B cell (primary cell): ENCODE results near the gene CST9L. TPM values are rescaled to one million over a fixed set of nuclear protein-coding genes. Genes with fewer than 3 reads are reported as not detected.
"Not testable (repeated sequence)": the region's sequence is repeated elsewhere in the genome, so short reads cannot be mapped to it uniquely, and the experiment has no call there.

ENCODE experiments used
- ATAC-seq: fragments of 200-7000 bp; cut with Tn5 transposase; one replicate; pipeline ENCODE4 v1.10.0; 2021; ENCODE audit warnings: low read depth, mild to moderate bottlenecking, moderate number of reproducible peaks, moderate library complexity
- CTCF ChIA-PET: fragments of 350-600 bp; sonication (Branson Sonifier 250); formaldehyde crosslinking; loops from one replicate; lab custom pipeline; 2021; ENCODE audit warnings: antibody characterized with exemption, inconsistent platforms; lab: Charles Lee
- POLR2A ChIA-PET: fragments of 350-600 bp; sonication (Branson Sonifier 250); formaldehyde crosslinking; loops from one replicate; lab custom pipeline; 2021; ENCODE audit warnings: antibody characterized with exemption; lab: Charles Lee
- DNase-seq: peaks from one replicate; pipeline ENCODE4 v3.0.0; 2013
- H2AFZ ChIP-seq: 2 replicates; pipeline ENCODE4 v1.6.1; 2012; ENCODE audit warnings: mild to moderate bottlenecking, low read depth, low read length; ENCODE audit not compliant: insufficient read depth, poor library complexity, severe bottlenecking
- H3K27ac ChIP-seq, 2 donors: 1 replicate in 1 of 2; 2 replicates in 1 of 2; pipeline ENCODE4 v1.5.1; 2012 to 2013; ENCODE audit warnings: low read length in 2 of 2, mild to moderate bottlenecking in 2 of 2, moderate library complexity in 1 of 2
- H3K27me3 ChIP-seq, 4 experiments: fragments of 200-600 bp in 1 of 4; sonication (generic) in 1 of 4; replicated peaks in 1 of 4; 1 replicate in 2 of 4; 2 replicates in 2 of 4; pipeline versions ENCODE4 v1.6.1 to v1.7.0; 2013 to 2016; ENCODE audit warnings: low read length in 3 of 4, mild to moderate bottlenecking in 2 of 4, mixed read lengths in 1 of 4, moderate library complexity in 1 of 4; ENCODE audit not compliant: insufficient read depth in 4 of 4, control insufficient read depth in 3 of 4; ENCODE audit errors: control extremely low read depth in 1 of 4
- H3K36me3 ChIP-seq, 2 experiments: replicated peaks in 1 of 2; 1 replicate in 1 of 2; 2 replicates in 1 of 2; pipeline versions ENCODE4 v1.6.1 to v1.7.1; 2013; ENCODE audit warnings: low read length in 1 of 2; ENCODE audit not compliant: insufficient read depth in 2 of 2, control insufficient read depth in 1 of 2; ENCODE audit errors: control extremely low read depth in 1 of 2, extremely low read depth in 1 of 2
- H3K4me1 ChIP-seq, 2 donors: fragments of 200-600 bp in 1 of 2; sonication (generic) in 1 of 2; 1 replicate in 1 of 2; 2 replicates in 1 of 2; pipeline versions ENCODE4 v1.5.1 to v1.6.1; 2013 to 2017; ENCODE audit warnings: low read length in 2 of 2; ENCODE audit not compliant: control insufficient read depth in 2 of 2, insufficient read depth in 2 of 2
- H3K4me2 ChIP-seq: replicated peaks from 2 replicates; pipeline ENCODE3; 2012; ENCODE audit warnings: mild to moderate bottlenecking, low read depth, low read length; ENCODE audit not compliant: poor library complexity, severe bottlenecking
- H3K4me3 ChIP-seq, 5 experiments: fragments of 200-600 bp in 1 of 5; sonication (generic) in 1 of 5; 1 replicate in 3 of 5; 2 replicates in 2 of 5; pipeline versions ENCODE4 v1.5.1 to v1.7.0; 2011 to 2016; ENCODE audit warnings: low read length in 4 of 5, mild to moderate bottlenecking in 4 of 5, low read depth in 2 of 5, control low read depth in 1 of 5, moderate library complexity in 1 of 5; ENCODE audit not compliant: insufficient read depth in 1 of 5; ENCODE audit errors: control extremely low read depth in 1 of 5, extremely low read depth in 1 of 5
- H3K79me2 ChIP-seq: fragments of 200-600 bp; sonication (generic); one replicate; pipeline ENCODE4 v1.6.0; 2016; ENCODE audit warnings: low read length; ENCODE audit not compliant: control insufficient read depth, insufficient read depth
- H3K9ac ChIP-seq: fragments of 200-600 bp; sonication (generic); 2 replicates; pipeline ENCODE4 v1.6.1; 2017; ENCODE audit warnings: mild to moderate bottlenecking, low read length, moderate library complexity
- H3K9me3 ChIP-seq, 3 donors: one replicate each; pipeline versions ENCODE4 v1.6.1 to v1.7.1; 2013; ENCODE audit warnings: low read length in 2 of 3; ENCODE audit not compliant: control insufficient read depth in 2 of 3, insufficient read depth in 1 of 3; ENCODE audit errors: control extremely low read depth in 1 of 3
- H4K20me1 ChIP-seq: 2 replicates; pipeline ENCODE4 v1.6.0; 2012; ENCODE audit warnings: mild to moderate bottlenecking, low read length; ENCODE audit not compliant: insufficient read depth, control insufficient read depth, poor library complexity, severe bottlenecking
- H3K27ac Mint-ChIP-seq: one replicate; pipeline ENCODE4 v1.8.0; 2021; ENCODE audit warnings: mixed read lengths
- H3K27me3 Mint-ChIP-seq: one replicate; pipeline ENCODE4 v1.8.0; 2021; ENCODE audit warnings: mixed read lengths
- H3K4me1 Mint-ChIP-seq: one replicate; pipeline ENCODE4 v1.8.0; 2021; ENCODE audit warnings: mixed read lengths
- H3K4me3 Mint-ChIP-seq: one replicate; pipeline ENCODE4 v1.8.0; 2021; ENCODE audit warnings: mixed read lengths
- H3K9me3 Mint-ChIP-seq: one replicate; pipeline ENCODE4 v1.8.0; 2022; ENCODE audit warnings: mixed read lengths; ENCODE audit not compliant: insufficient read depth
- CTCF ChIP-seq: fragments of 200-600 bp; IDR thresholded peaks from one replicate; pipeline ENCODE4 v1.8.0; 2022; ENCODE audit warnings: antibody characterized with exemption, mild to moderate bottlenecking
- EZH2 ChIP-seq: IDR thresholded peaks from 2 replicates; pipeline ENCODE4 v1.6.1; 2012; ENCODE audit warnings: borderline replicate concordance, low read depth, mild to moderate bottlenecking, moderate library complexity, low read length; ENCODE audit not compliant: insufficient read depth, poor library complexity, severe bottlenecking
- WGBS: methylation state at CpG from one replicate; pipeline ENCODE4 v1.1.5; 2013; ENCODE audit warnings: missing lambda C conversion rate; ENCODE audit not compliant: insufficient coverage; 5-methylcytosine and 5-hydroxymethylcytosine counted together
- intact Hi-C: fragments of 100-400 bp; cut with micrococcal nuclease; formaldehyde crosslinking; loops from one replicate; pipeline ENCODE4 v1.10.0; 2022
- polyA plus RNA-seq: library from polyadenylated mRNA; depleted of rRNA; stranded (reverse); fragments of >200 nt; gene quantifications from 2 replicates; pipeline ENCODE4 v1.2.3, GENCODE V29; 2012
- total RNA-seq, 2 donors: library from RNA; stranded (reverse); fragments of 120-200 nt in 1 of 2; gene quantifications; 1 replicate in 1 of 2; 2 replicates in 1 of 2; pipeline versions ENCODE4 v1.2.3 to v1.2.4, GENCODE V29; 2013 to 2022

CST9L gene
- total and polyA plus RNA-seq, 2 donors (not counting 1 experiment from before 2014, with no cell fraction given) = not detected

DNA sequence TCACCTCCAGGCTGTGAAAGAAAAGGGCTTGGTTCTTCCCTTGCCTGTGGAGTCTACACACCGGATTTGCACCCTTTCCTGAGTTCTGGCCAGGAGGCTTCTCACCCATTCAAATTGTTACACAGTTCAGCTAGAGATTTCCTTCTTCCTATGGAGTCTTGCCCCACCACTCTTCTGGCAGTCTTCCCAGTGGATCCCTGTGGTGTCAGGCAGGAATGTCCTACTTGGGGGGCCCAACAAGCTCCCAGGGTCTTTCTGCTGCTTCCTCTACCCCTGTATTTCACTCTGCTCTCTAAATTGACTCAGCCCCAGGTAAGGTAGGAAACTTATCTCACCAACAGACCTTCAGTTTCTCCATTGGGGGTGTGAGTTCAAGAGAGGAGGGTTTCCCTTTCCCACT is 14.0 kb upstream of the CST9L start:
- peaks cover 22% of the 10 kb centered on the region for H3K27me3 Mint-ChIP-seq
- Histone ChIP-seq H3K9me3 (peaks cover 0 to 1% (median 0%) of the 10 kb centered on the region in 3 donors), H2AFZ (no peak overlapping the region), H3K9ac (no peak overlapping the region), H3K4me1 (no peaks in the 10 kb centered on the region), H3K27me3 (peaks cover 0 to 9% (median 0%) of the 10 kb centered on the region in 4 experiments), H3K27ac (no peak overlapping the region), H3K79me2 (no peaks in the 10 kb centered on the region), H4K20me1 (no peaks in the 10 kb centered on the region), H3K4me3 (no peak overlapping the region), H3K36me3 (no peaks in the 10 kb centered on the region), H3K4me2 (no peak overlapping the region)
- ATAC-seq (no peak), DNase-seq (no peak)
- WGBS = 75% methylated on average over 1 of the region's 1 CpG
- H3K9me3 Mint-ChIP-seq = no peaks in the 10 kb centered on the region
- no peak overlapping the region for H3K27ac Mint-ChIP-seq
- no peak overlapping the region for H3K4me3 Mint-ChIP-seq
- CTCF ChIA-PET = no interaction called here
- intact Hi-C loops = no loop called here
- no peak for TF ChIP-seq EZH2
- TF ChIP-seq CTCF = no peak
- POLR2A ChIA-PET = no interaction called here
- H3K4me1 Mint-ChIP-seq = no peaks in the 10 kb centered on the region

GRCh38 chr20:23581833-23582232 is 13.5 kb upstream of the CST9L start:
- H3K36me3 ChIP-seq, H3K27ac Mint-ChIP-seq, DNase-seq, H2AFZ ChIP-seq, H3K27me3 ChIP-seq, H3K79me2 ChIP-seq, H3K9me3 ChIP-seq, POLR2A ChIA-PET, CTCF ChIA-PET, H3K4me3 ChIP-seq, H3K27ac ChIP-seq, H3K4me3 Mint-ChIP-seq, ATAC-seq, H3K9me3 Mint-ChIP-seq, H3K4me1 Mint-ChIP-seq, H4K20me1 ChIP-seq, intact Hi-C loops, H3K4me1 ChIP-seq, H3K9ac ChIP-seq, H3K4me2 ChIP-seq: not testable (repeated sequence)
- 95% methylated on average over 7 of the region's 9 CpGs for whole genome bisulfite sequencing
- peaks cover 22% of the 10 kb centered on the region for H3K27me3 Mint-ChIP-seq
